ENCODE measurements around the gene PNPO. TPM values are rescaled to one million over a fixed set of nuclear protein-coding genes. Genes with fewer than 3 reads are reported as not detected.

PNPO gene
- total RNA-seq, 1 donor from 2014 or later = 23.7 TPM

GRCh38 chr17:47937941-47938340, 3.4 kb upstream of the PNPO start:
- no peak for FAIRE-seq
- Histone ChIP-seq H3K27me3 (ENCODE audit: control insufficient read depth, insufficient read depth, low read length) (no peaks in the 10 kb centered on the region), H3K4me3 (ENCODE audit: low read depth, low read length) (no peak overlapping the region), H3K36me3 (ENCODE audit: control insufficient read depth, insufficient read depth, low read length) (no peaks in the 10 kb centered on the region)
- no peak for DNase-seq (ENCODE audit: low read depth)
- TF ChIP-seq CTCF (IDR thresholded peaks at IDR 0.05; ENCODE audit: insufficient read depth, low read length, severe bottlenecking) = no peak

- H3K36me3 ChIP-seq (ENCODE audit: control insufficient read depth, insufficient read depth, low read length) = peaks cover 12% of the 10 kb centered on the region
- peak overlapping the region; percentile 77 for H3K4me3 ChIP-seq (ENCODE audit: low read depth, low read length)
- DNase-seq (ENCODE audit: low read depth) (no peak), FAIRE-seq (no peak)
- no peaks in the 10 kb centered on the region for H3K27me3 ChIP-seq (ENCODE audit: control insufficient read depth, insufficient read depth, low read length)
- TF ChIP-seq CTCF (IDR thresholded peaks at IDR 0.05; ENCODE audit: insufficient read depth, low read length, severe bottlenecking) = no peak
Observed at GRCh38 chr17:47942096-47942510, 732 bp downstream of the PNPO start.

DNA sequence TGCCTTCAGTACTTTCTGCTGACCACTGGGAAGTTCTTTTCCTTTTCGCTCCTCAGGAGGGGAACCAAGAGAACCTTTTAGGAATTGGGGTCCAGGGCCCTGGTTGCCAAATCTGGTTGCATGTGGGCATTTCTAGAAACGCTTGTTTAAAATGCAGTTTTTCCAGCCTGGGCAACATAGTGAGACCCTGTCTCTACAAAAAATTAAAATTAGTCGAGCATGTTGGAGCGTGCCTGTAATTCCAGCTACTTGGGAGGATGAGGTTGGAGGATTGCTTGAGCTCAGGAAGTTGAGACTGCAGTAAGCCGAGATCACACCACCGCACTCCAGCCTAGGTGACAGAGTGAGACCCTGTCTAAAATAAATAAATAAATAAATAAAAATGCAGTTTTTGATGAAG, 1.2 kb downstream of the PNPO start:
- no peak for FAIRE-seq
- H3K4me3 ChIP-seq (ENCODE audit: low read depth, low read length) = peak overlapping the region; percentile 77

DNA sequence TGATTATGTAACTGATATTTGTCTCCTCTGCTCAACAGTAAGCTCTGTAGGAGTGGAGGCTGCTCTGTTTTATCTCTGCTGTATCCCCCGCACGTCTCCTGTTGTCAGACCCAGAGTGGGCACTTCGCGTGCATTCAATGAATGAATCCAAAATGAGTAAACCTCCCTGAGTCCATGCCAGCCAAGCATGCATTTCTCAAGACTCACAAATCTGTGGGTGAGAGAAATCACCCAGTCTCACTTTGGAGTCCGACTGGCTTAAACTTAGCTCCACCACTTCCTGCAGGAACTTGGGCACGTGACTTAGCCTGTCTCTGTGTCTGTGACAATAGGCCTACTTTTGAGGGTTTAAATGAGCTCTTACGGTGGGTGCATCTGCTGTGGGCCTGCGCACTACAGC, 3.7 kb downstream of the PNPO start:
- FAIRE-seq (no peak), DNase-seq (ENCODE audit: low read depth) (no peak)
- no peaks in the 10 kb centered on the region for H3K27me3 ChIP-seq (ENCODE audit: control insufficient read depth, insufficient read depth, low read length)
- no peak for TF ChIP-seq CTCF (IDR thresholded peaks at IDR 0.05; ENCODE audit: insufficient read depth, low read length, severe bottlenecking)
- H3K4me3 ChIP-seq (ENCODE audit: low read depth, low read length) = no peak overlapping the region
- peaks cover 17% of the 10 kb centered on the region for H3K36me3 ChIP-seq (ENCODE audit: control insufficient read depth, insufficient read depth, low read length)

More for the DNA sequence above, 1.2 kb downstream of the PNPO start:
- no peak for TF ChIP-seq CTCF (IDR thresholded peaks at IDR 0.05; ENCODE audit: insufficient read depth, low read length, severe bottlenecking)
- no peak for DNase-seq (ENCODE audit: low read depth)
- no peaks in the 10 kb centered on the region for H3K27me3 ChIP-seq (ENCODE audit: control insufficient read depth, insufficient read depth, low read length)
- peaks cover 12% of the 10 kb centered on the region for H3K36me3 ChIP-seq (ENCODE audit: control insufficient read depth, insufficient read depth, low read length)

- Histone ChIP-seq H3K27me3 (ENCODE audit: control insufficient read depth, insufficient read depth, low read length) (no peaks in the 10 kb centered on the region), H3K36me3 (ENCODE audit: control insufficient read depth, insufficient read depth, low read length) (peaks cover 20% of the 10 kb centered on the region), H3K4me3 (ENCODE audit: low read depth, low read length) (no peak overlapping the region)
- FAIRE-seq (no peak), DNase-seq (ENCODE audit: low read depth) (no peak)
- TF ChIP-seq CTCF (IDR thresholded peaks at IDR 0.05; ENCODE audit: insufficient read depth, low read length, severe bottlenecking) = no peak
Observed at GRCh38 chr17:47945529-47946508, 4.4 kb downstream of the PNPO start.
